GM12878 (cell line): ENCODE measurements around the gene MAP4K5. TPM values are rescaled to one million over a fixed set of nuclear protein-coding genes. Genes with fewer than 3 reads are reported as not detected.

ENCODE experiments used
- ATAC-seq: fragments of 200-7000 bp; cut with Tn5 transposase; 3 replicates; pipeline ENCODE4 v1.9.1; 2020; ENCODE audit warnings: mild to moderate bottlenecking, moderate library complexity
- BruUV-seq: library from RNA; stranded (reverse); fragments of 400-500 nt; replicated peaks from 2 replicates; lab custom pipeline; 2021; lab: Mats Ljungman, UMichigan
- CTCF ChIA-PET: fragments of 300-600 bp; sonication (Branson Sonifier 250); formaldehyde crosslinking; extraction: SDS; loops from one replicate; lab custom pipeline; 2021; ENCODE audit warnings: inconsistent platforms; lab: Yijun Ruan, JAX
- POLR2A ChIA-PET: fragments of 350-600 bp; formaldehyde crosslinking; extraction: SDS; loops from one replicate; lab custom pipeline; 2021; ENCODE audit warnings: inconsistent platforms; lab: Charles Lee
- RAD21 ChIA-PET: fragments of 300-600 bp; sonication (Branson Sonifier 250); formaldehyde crosslinking; loops from one replicate; lab custom pipeline; 2023; ENCODE audit warnings: antibody characterized with exemption; ENCODE audit not compliant: unreplicated experiment; lab: Charles Lee
- SMC1A ChIA-PET: fragments of 300-600 bp; sonication (Branson Sonifier 250); formaldehyde crosslinking; loops from one replicate; lab custom pipeline; 2023; ENCODE audit not compliant: unreplicated experiment, uncharacterized antibody; lab: Charles Lee
- DNase-seq: peaks from one replicate; pipeline ENCODE4 v3.0.0-alpha.2; 2011; ENCODE audit warnings: low read depth, low spot score
- FAIRE-seq: peaks from 3 replicates; lab custom pipeline; 2011; peaks lifted over from hg19 to GRCh38; lab: Jason Lieb, UNC
- H2AFZ ChIP-seq: 2 replicates; pipeline ENCODE4 v1.6.0; 2011; ENCODE audit warnings: low read depth, low read length, control low read depth; ENCODE audit not compliant: control insufficient read depth
- H3K27ac ChIP-seq: 2 replicates; pipeline ENCODE4 v1.5.1; 2011; ENCODE audit warnings: control low read depth; ENCODE audit not compliant: control insufficient read depth, insufficient read depth
- H3K27me3 ChIP-seq, 2 experiments: replicated peaks in 1 of 2; 2 replicates each; pipeline versions ENCODE4 v1.6.0 to v1.6.1; 2011; ENCODE audit warnings: low read length in 1 of 2; ENCODE audit not compliant: control insufficient read depth in 2 of 2, insufficient read depth in 2 of 2
- H3K36me3 ChIP-seq, 2 experiments: 2 replicates each; pipeline ENCODE4 v1.5.1; 2011; ENCODE audit warnings: low read length in 1 of 2; ENCODE audit not compliant: control insufficient read depth in 2 of 2, insufficient read depth in 2 of 2
- H3K4me1 ChIP-seq: 2 replicates; pipeline ENCODE4 v1.6.1; 2011; ENCODE audit warnings: mild to moderate bottlenecking, low read length, moderate library complexity, mixed read lengths; ENCODE audit not compliant: control insufficient read depth, insufficient read depth
- H3K4me2 ChIP-seq: 2 replicates; pipeline ENCODE4 v1.6.0; 2011; ENCODE audit warnings: control low read depth; ENCODE audit not compliant: control insufficient read depth, insufficient read depth
- H3K4me3 ChIP-seq: fragments of 200-600 bp; sonication (generic); 2 replicates; pipeline ENCODE4 v1.5.1; 2016
- H3K79me2 ChIP-seq: 2 replicates; pipeline ENCODE4 v1.6.0; 2011; ENCODE audit warnings: low read length; ENCODE audit not compliant: control insufficient read depth, insufficient read depth
- H3K9ac ChIP-seq: 2 replicates; pipeline ENCODE4 v1.8.0; 2011; ENCODE audit warnings: low read length, control low read depth, mixed read lengths; ENCODE audit not compliant: control insufficient read depth, insufficient read depth
- H3K9me3 ChIP-seq: replicated peaks from 3 replicates; pipeline ENCODE4 v1.5.1; 2011; ENCODE audit warnings: mild to moderate bottlenecking, low read length; ENCODE audit not compliant: control insufficient read depth, insufficient read depth
- H4K20me1 ChIP-seq: 2 replicates; pipeline ENCODE4 v1.6.0; 2011; ENCODE audit not compliant: control insufficient read depth, insufficient read depth
- CBX3 ChIP-seq: fragments of 200-600 bp; sonication (generic); IDR thresholded peaks from 2 replicates; pipeline ENCODE4 v1.6.1; 2016; ENCODE audit warnings: low read depth, borderline replicate concordance
- RAD51 ChIP-seq: fragments of 450-650 bp; IDR thresholded peaks from 2 replicates; pipeline ENCODE4 v1.6.1; 2016; ENCODE audit warnings: moderate library complexity, mild to moderate bottlenecking, inconsistent platforms
- RELA ChIP-seq: fragments of 450-650 bp; IDR thresholded peaks from 2 replicates; pipeline ENCODE4 v1.8.0; 2014; ENCODE audit warnings: borderline replicate concordance; ENCODE audit not compliant: partially characterized antibody
- SIN3A ChIP-seq: IDR thresholded peaks from 2 replicates; pipeline ENCODE4 v1.6.1; 2012; ENCODE audit warnings: low read depth, low read length, improper control_type of control experiment
- SMAD1 ChIP-seq: fragments of 450-650 bp; IDR thresholded peaks from 2 replicates; pipeline ENCODE4 v1.6.1; 2018; ENCODE audit warnings: mild to moderate bottlenecking, low read depth; ENCODE audit not compliant: partially characterized antibody
- SRF ChIP-seq, 2 experiments: IDR thresholded peaks; 2 replicates each; pipeline ENCODE4 v1.6.1; 2011; ENCODE audit warnings: low read depth in 2 of 2, low read length in 2 of 2, mild to moderate bottlenecking in 1 of 2, moderate library complexity in 1 of 2
- YBX1 ChIP-seq: fragments of 450-650 bp; IDR thresholded peaks from 2 replicates; pipeline ENCODE4 v1.6.1; 2016; ENCODE audit warnings: antibody characterized with exemption
- WGBS: methylation state at CpG from one replicate; pipeline ENCODE4 v1.1.6; 2016; ENCODE audit warnings: low lambda C conversion rate; ENCODE audit not compliant: insufficient replicate concordance, insufficient coverage; ENCODE audit errors: missing lambda C conversion rate; 5-methylcytosine and 5-hydroxymethylcytosine counted together
- in situ Hi-C: fragments of 300-500 bp; cut with MboI; formaldehyde crosslinking; loops from 9 replicates; pipeline ENCODE4 v1.14.3; 2018; ENCODE audit warnings: mixed read lengths
- intact Hi-C: fragments of 100-400 bp; cut with micrococcal nuclease; formaldehyde crosslinking; loops from one replicate; pipeline ENCODE4 v1.14.2; 2022; ENCODE audit not compliant: unreplicated experiment
- polyA plus RNA-seq, 11 experiments: library from polyadenylated mRNA; depleted of rRNA in 4 of 11; unstranded in 6 of 11; stranded (reverse) in 5 of 11; fragments of >200 nt; fragmentation: Nextera tagmentation in 4 of 11; fragmentation: Illumina TruSeq in 1 of 11; extraction: Ambion mirVana in 4 of 11; extraction: Trizol in 1 of 11; gene quantifications; 1 replicate in 1 of 11; 2 replicates in 10 of 11; pipeline versions ENCODE4 v1.2.1 to v1.2.3, GENCODE V29; 2011 to 2016; ENCODE audit warnings: inconsistent platforms in 2 of 11, missing spikeins in 2 of 11, low read depth in 1 of 11
- total RNA-seq, 4 experiments: library from RNA; depleted of rRNA in 3 of 4; stranded (reverse); fragments of >200 nt in 3 of 4; fragmentation: Illumina TruSeq in 1 of 4; extraction: Trizol in 1 of 4; gene quantifications; 2 replicates each; pipeline versions ENCODE4 v1.2.1 to v1.2.3, GENCODE V29; 2013 to 2021
- TF ChIP-seq, protein P1 (sequence below): fragments of 450-650 bp; formaldehyde crosslinking; IDR thresholded peaks from 2 replicates; pipeline ENCODE4 v1.4.0; 2022; ENCODE audit warnings: mild to moderate bottlenecking, moderate library complexity
- TF ChIP-seq, protein P2 (sequence below): fragments of 450-650 bp; formaldehyde crosslinking; IDR thresholded peaks from 2 replicates; pipeline ENCODE4 v1.4.0; 2020; ENCODE audit warnings: mild to moderate bottlenecking, moderate library complexity
- TF ChIP-seq, protein P3 (sequence below): IDR thresholded peaks from 2 replicates; pipeline ENCODE4 v1.6.1; 2011; ENCODE audit warnings: mild to moderate bottlenecking, low read depth, low read length, moderate library complexity; ENCODE audit not compliant: insufficient replicate concordance

The MAP4K5 gene
- total and polyA plus RNA-seq, 10 of the 15 experiments (the other 5 are each of a cell fraction or from before 2014, with no cell fraction given), result 9.1 to 41.3 (median 30.1) TPM

DNA sequence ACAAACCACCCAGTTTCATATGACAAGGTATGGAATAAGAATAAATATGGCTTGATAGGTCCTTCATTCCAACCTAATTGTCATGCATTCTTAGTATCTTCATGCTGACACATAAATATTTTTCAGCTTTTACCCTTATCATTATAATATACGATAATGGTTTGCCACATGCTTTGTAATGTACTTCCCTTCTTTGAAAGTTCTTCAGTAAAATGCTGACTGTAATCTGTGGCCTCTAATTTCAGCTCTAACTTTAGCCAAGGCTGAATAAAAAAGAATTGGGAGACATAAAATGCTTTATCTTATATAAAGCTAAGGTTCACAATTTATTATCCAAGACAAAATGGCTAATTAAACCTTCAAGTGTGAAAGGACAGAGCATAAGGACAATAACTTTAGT, 2.6 kb upstream of the MAP4K5 start (continued):
- TF ChIP-seq YBX1, result no peak
- no peak for TF ChIP-seq SIN3A
- TF ChIP-seq RAD51, result no peak
- no peak for TF ChIP-seq SMAD1

DNA sequence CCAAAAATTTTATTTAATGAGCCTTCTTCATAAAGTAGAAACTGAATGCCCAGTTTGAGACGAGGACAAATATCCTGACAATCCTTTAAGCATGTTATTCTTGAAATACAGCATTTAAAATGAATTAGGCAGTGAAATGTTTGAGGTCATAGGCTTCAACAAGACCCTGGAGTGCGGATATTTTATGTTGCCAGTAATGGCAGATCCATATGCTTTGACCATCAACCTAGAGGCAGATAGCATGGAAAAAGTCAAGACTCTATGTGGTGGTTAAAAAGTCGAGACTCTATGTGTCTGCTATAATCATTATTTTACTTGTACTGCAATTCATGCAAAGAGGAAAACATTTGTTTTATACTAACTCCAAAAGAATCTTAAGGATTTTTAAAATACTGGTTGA, 2.0 kb upstream of the MAP4K5 start:
- peaks cover 20% of the 10 kb centered on the region for H3K79me2 ChIP-seq
- no TSS peak for BruUV-seq
- ChIA-PET RAD21 (no interaction called here), POLR2A (no interaction called here), SMC1A (no interaction called here), CTCF (interaction anchor here (0.6 to 0.9 kb wide), 2 partner anchors 190 to 900 kb away, joined by 3 read pairs; no protein-coding TSS in a partner anchor)
- intact Hi-C loops, result loop anchor here (5.0 kb wide), 2 partner anchors 302 to 902 kb away; partner anchors contain the start of gene SOS2
- no peak overlapping the region for H3K4me2 ChIP-seq
- no peaks in the 10 kb centered on the region for H3K36me3 ChIP-seq
- in situ Hi-C loops, result loop anchor here (5.0 kb wide), 1 partner anchor 682 kb away; the partner anchor contains the start of gene NEMF
- no peaks in the 10 kb centered on the region; the same call in 1 of the 3 replicates for H3K9me3 ChIP-seq
- no peak for TF ChIP-seq RELA
- TF ChIP-seq, protein P1, sequence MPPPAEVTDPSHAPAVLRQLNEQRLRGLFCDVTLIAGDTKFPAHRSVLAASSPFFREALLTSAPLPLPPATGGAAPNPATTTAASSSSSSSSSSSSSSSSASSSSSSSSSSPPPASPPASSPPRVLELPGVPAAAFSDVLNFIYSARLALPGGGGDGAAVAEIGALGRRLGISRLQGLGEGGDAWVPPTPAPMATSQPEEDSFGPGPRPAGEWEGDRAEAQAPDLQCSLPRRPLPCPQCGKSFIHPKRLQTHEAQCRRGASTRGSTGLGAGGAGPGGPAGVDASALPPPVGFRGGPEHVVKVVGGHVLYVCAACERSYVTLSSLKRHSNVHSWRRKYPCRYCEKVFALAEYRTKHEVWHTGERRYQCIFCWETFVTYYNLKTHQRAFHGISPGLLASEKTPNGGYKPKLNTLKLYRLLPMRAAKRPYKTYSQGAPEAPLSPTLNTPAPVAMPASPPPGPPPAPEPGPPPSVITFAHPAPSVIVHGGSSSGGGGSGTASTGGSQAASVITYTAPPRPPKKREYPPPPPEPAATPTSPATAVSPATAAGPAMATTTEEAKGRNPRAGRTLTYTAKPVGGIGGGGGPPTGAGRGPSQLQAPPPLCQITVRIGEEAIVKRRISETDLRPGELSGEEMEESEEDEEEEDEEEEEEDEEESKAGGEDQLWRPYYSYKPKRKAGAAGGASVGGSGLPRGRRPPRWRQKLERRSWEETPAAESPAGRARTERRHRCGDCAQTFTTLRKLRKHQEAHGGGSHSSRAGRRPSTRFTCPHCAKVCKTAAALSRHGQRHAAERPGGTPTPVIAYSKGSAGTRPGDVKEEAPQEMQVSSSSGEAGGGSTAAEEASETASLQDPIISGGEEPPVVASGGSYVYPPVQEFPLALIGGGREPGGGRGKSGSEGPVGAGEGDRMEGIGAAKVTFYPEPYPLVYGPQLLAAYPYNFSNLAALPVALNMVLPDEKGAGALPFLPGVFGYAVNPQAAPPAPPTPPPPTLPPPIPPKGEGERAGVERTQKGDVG (CRISPR knock-in tag), result no peak
- TF ChIP-seq, protein P2, sequence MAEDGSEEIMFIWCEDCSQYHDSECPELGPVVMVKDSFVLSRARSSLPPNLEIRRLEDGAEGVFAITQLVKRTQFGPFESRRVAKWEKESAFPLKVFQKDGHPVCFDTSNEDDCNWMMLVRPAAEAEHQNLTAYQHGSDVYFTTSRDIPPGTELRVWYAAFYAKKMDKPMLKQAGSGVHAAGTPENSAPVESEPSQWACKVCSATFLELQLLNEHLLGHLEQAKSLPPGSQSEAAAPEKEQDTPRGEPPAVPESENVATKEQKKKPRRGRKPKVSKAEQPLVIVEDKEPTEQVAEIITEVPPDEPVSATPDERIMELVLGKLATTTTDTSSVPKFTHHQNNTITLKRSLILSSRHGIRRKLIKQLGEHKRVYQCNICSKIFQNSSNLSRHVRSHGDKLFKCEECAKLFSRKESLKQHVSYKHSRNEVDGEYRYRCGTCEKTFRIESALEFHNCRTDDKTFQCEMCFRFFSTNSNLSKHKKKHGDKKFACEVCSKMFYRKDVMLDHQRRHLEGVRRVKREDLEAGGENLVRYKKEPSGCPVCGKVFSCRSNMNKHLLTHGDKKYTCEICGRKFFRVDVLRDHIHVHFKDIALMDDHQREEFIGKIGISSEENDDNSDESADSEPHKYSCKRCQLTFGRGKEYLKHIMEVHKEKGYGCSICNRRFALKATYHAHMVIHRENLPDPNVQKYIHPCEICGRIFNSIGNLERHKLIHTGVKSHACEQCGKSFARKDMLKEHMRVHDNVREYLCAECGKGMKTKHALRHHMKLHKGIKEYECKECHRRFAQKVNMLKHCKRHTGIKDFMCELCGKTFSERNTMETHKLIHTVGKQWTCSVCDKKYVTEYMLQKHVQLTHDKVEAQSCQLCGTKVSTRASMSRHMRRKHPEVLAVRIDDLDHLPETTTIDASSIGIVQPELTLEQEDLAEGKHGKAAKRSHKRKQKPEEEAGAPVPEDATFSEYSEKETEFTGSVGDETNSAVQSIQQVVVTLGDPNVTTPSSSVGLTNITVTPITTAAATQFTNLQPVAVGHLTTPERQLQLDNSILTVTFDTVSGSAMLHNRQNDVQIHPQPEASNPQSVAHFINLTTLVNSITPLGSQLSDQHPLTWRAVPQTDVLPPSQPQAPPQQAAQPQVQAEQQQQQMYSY, result no peak
- TF ChIP-seq SRF (IDR thresholded peaks at IDR 0.05; ENCODE audit: low read depth in 2 of 2, low read length in 2 of 2), result no peak
- no peak for TF ChIP-seq CBX3
- TF ChIP-seq, protein P3, sequence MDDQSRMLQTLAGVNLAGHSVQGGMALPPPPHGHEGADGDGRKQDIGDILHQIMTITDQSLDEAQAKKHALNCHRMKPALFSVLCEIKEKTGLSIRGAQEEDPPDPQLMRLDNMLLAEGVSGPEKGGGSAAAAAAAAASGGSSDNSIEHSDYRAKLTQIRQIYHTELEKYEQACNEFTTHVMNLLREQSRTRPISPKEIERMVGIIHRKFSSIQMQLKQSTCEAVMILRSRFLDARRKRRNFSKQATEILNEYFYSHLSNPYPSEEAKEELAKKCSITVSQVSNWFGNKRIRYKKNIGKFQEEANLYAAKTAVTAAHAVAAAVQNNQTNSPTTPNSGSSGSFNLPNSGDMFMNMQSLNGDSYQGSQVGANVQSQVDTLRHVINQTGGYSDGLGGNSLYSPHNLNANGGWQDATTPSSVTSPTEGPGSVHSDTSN, result no peak
- TF ChIP-seq RAD51, result no peak
- FAIRE-seq, result no peak
- H2AFZ ChIP-seq, result no peak overlapping the region
- no peak overlapping the region for H3K4me3 ChIP-seq
- H3K4me1 ChIP-seq, result peaks cover 10% of the 10 kb centered on the region
- H3K27ac ChIP-seq, result no peak overlapping the region
- H4K20me1 ChIP-seq, result no peaks in the 10 kb centered on the region
- WGBS, result 59% methylated on average over 3 of the region's 3 CpGs
- no peak overlapping the region for H3K9ac ChIP-seq
- H3K27me3 ChIP-seq, result no peaks in the 10 kb centered on the region
- ATAC-seq, result no peak
- DNase-seq, result no peak
